Activated CD4-positive, alpha-beta T cell treated with anti-CD3 and anti-CD28 coated beads, Interleukin-10, Interleukin-2, amounts not matched to agents 100 ng/mL and 50 ng/mL, durations not matched to agents 16 hours and 8 hours (primary cell): Measurements from ENCODE around the gene SLC25A31.

Experiments used
- DNase-seq: peaks from one replicate; pipeline ENCODE4 v3.0.0-alpha.2; 2020

SLC25A31 gene

GRCh38 chr4:127730142-127730913 lies at the start of gene SLC25A31:
TSS of gene SLC25A31 (plus strand) at chr4:127730400. CDS start at chr4:127730546, 146 bp downstream.
- DNase-seq = no peak

DNA sequence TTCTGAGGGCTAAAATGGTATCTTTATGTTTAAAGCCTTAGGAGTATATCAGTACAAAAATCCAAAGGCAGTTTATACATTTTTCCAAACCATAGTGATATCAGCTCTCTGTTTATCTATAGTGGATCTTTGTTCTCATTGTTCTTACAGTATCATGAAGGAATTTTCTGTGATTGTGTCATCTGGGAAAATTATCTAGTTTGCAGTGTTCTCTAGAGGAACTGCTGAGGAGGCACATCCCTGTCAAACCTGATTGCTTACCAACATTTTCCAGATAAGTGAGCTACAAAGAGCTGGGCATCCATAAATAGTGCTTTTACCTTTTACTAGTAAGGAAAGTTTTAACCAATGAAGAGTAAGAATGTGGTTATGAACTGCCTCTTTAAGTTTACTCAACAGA lies 44.9 kb upstream of the SLC25A31 start:
- no peak for DNase-seq

DNA sequence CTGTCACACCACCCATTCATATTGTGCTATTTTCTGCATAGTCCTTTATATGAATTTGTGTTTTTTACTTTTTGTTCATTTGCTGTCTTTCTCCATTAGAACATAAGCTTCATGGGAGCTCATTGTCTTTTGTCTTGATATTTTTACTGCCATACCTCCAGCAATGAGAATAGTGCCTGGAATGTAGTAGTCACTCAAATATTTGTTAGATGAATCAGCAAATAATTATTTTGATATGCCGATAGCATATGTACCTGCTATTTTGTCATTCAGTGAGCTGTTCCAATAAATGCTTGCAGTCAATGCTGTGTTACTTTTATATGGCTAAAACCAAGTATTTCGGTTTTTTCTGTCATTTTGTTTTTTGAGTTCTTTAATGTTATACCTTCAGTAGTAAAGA lies 43.5 kb upstream of the SLC25A31 start:
- DNase-seq = no peak

DNA sequence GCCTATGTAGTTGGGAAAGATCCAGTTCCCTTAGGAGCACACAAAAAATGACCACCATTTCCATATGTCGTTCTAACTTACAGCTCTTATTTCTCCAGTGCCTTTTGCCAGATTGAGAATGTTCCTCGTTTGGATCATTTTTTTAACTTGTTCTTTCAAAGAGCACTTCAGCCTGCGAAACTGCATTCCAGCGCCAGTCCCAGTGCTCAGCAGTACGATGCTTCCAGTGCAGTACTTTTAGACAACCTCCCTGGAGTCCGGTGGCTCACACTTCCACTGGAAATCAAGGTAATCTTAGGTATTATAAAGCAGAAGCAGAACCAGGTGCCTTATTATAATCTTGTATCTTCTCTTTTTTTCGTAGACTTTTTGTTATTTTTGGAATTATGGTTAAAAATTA lies 42.6 kb upstream of the SLC25A31 start:
- DNase-seq = no peak

DNA sequence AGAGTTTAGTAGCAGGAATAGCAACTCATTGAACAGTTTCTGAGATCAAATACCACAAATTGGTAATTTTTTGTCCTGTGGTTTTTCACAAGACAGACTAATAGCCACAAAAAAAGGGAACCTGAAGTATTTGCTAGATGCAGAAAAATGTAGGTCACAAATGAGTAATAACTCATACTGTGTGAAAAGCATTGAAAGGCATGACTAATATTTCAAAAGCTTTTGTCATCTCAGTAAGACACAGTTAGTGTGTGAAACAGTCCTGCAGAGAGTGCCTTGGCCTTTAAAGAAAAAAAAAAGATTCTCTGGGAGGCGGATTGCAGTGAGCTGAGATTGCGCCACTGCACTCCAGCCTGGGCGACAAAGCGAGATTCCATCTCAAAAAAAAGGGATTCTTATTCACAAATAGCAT lies 31.4 kb upstream of the SLC25A31 start:
- DNase-seq = peak; percentile 59

DNA sequence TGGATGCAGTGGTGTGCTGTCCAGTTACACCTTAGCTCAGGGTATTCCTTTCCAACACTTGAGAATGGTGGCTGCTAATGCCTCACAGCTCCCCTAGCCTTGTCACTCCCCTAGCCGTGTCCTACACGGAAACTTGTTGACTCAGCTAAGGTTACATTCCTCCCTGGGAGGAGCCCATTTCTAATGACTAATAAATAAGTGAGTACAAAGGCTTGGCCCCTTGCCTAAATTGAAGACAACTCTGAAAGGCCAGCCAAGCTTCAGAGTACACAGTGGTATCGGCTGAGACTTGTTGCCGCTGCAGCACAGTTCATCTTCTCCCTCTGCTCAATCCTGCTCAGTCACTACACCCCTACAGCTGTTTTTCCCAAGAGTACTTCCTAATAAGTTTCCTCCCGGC lies 21.2 kb upstream of the SLC25A31 start:
- no peak for DNase-seq

- no peak for DNase-seq
Measured at GRCh38 chr4:127709456-127709855, 20.7 kb upstream of the SLC25A31 start.

- no peak for DNase-seq
Measured at GRCh38 chr4:127731406-127731805, 1.2 kb downstream of the SLC25A31 start.

DNA sequence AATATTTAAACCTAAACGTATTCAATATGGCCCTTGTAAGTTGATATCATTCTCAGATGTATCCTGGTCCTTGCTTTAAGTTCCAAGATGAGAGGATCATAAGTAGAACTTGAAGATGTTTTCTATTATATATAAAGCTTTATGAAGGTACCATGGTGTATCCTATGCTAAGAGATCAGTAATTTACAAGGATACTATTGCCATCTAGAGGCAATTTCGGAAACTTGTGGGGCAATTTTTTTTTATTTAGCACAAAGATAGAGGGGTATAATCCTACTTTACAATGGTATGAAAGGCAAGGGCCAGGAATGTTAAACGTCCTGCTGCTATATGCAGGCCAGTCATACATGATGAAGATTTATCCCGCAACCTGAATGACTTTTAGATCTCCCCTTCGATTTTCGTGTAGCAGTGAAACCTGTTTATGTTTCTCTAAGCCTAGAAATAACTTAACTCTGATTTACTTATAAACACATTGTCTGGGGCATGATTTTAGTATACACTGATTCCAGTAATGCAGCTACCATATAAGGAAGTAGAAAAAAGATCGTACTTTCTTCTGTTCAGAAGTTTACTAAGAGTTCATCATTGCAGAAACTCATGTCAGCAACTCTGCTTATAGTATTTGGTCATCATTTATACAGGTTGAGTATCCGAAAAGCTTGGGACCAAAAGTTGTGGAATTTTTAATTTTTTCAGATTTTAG lies 2.6 kb downstream of the SLC25A31 start:
- DNase-seq = peak; percentile 33

- DNase-seq = no peak
Measured at GRCh38 chr4:127734976-127735375, 4.8 kb downstream of the SLC25A31 start.

- no peak for DNase-seq
Measured at GRCh38 chr4:127737295-127737694, 7.1 kb downstream of the SLC25A31 start.

- DNase-seq = no peak
Measured at GRCh38 chr4:127741247-127741646, 11.0 kb downstream of the SLC25A31 start.

GRCh38 chr4:127747883-127748282 lies 17.7 kb downstream of the SLC25A31 start:
- no peak for DNase-seq

DNA sequence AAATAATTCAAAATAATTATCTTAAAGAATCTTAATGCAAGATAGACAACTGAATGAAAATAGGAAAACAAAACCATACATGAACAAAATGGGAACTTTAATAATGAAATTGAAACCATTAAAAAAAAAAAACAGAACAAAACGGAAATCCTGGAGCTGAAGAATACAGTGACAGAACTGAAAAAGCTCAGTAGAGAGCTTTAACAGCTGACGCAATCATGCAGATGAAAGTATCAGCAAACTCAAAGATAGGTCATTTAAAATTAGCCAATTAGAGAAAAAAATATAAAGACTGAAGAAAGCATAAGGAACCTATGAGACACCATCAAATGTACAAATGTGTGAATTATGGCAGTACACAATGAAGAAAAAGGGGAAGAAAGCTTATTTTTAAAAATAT lies 18.8 kb downstream of the SLC25A31 start:
- no peak for DNase-seq

DNA sequence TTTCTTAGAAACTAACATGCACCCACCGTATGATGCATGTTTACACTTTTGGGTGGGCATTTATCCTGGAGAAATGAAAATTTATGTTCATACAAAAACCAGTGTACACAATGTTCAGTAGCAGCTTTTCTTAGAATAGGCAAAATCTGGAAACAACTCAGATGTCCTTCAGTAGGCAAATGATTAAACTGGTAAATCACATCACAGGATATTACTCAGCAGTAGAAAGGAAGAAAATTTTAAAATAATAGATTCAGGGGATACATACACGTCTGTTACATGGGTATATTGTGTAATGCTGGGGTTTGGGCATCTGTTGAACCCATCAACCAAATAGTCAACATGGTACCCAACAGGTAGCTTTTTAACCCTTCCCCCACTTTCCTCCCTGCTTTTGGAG lies 26.7 kb downstream of the SLC25A31 start:
- DNase-seq = no peak

DNA sequence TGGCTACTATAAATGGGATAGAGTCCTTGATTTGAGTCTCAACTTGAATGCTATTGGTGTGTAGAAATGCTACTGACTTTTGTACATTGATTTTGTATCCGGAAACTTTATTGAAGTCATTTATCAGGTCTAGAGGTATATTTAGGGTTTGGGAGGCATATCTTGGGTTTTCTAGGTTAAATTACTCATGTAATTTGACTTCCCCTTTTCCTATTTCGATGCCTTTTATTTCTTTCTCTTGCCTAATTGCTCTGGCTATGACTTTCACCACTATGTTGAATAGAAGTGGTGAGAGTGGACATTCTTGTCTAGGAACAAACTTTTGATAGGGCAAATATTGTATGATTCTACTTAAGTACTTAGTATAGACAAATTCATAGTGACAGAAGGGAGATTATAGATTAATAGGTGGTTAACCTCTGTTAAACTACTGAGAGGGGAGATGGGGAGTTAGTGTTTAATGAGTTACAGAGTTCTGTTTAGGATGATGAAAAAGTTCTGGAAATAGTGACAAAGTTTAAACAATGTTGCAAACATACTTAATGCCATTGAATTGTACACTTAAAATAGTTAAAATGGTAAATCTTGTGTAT lies 29.1 kb downstream of the SLC25A31 start:
- no peak for DNase-seq

DNA sequence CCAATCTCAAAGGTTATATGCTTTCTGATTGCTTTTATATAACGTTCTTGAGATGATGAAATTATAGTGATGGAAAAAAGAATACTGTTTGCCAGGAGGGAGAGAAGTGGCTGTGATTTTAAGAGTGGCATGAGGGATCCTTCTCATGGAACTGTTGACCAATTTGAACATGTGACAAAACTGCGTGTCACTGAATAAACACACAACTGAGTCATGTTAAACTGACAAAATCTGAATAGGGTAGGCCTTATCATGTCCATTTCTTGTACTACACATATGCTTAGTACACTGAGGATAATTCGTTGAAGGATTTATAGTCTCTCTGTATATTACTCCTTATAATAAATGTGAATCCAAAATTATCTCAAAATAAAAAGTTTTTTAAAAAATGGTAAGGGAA lies 29.7 kb downstream of the SLC25A31 start:
- no peak for DNase-seq

- no peak for DNase-seq
Measured at GRCh38 chr4:127771535-127772275, 41.5 kb downstream of the SLC25A31 start.

- no peak for DNase-seq
Measured at GRCh38 chr4:127772769-127773671, 42.8 kb downstream of the SLC25A31 start.

- DNase-seq = no peak
Measured at GRCh38 chr4:127775843-127776242, 45.6 kb downstream of the SLC25A31 start.

GRCh38 chr4:127776620-127777019 lies 46.4 kb downstream of the SLC25A31 start:
- DNase-seq = no peak

- DNase-seq = no peak
Measured at GRCh38 chr4:127777487-127777886, 47.3 kb downstream of the SLC25A31 start.
